HK-2 (cell line): ENCODE data around the gene RAD52.

Experiments
- DNase-seq: peaks from one replicate; pipeline ENCODE4 v3.0.0-alpha.2; 2018; ENCODE audit not compliant: unreplicated experiment

Gene RAD52

DNA sequence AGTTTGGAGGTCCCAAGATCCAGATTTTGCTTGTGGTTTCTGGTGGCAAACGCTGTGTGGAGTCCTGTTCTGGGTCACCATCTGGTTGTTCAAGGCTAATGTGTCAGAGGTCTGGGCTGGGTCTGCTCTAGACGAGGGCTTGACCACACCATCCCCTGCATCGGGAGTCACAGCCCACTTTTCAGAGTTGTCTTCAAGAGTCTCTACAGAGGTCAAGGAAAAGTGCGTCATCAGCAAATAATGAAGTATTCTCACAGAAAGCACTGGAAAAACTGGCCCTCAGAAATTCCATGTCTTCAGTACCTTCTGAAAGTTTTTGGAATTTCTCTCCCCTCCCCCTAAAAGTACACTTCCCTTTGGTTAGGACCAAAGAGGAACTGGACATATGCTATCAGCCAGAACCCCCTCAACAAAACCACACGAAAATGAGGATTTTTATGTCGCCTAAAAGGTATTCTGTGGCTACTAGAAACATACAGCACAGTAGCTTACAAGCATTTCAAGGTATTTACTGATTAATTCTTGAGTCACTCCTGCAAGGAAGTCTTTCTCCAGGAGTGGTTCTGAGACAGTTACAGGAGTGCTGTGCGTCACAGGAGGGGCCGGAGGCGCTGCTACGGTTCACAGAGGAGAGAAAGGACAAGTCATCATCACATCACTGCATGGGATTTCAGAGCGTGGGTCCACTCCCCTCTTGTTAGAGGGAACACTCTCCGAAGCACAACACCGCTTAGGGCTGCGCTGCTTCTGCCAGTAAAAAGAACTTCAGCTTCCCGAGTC lies 35.4 kb downstream of the RAD52 start:
- DNase-seq = peak; percentile 87

DNA sequence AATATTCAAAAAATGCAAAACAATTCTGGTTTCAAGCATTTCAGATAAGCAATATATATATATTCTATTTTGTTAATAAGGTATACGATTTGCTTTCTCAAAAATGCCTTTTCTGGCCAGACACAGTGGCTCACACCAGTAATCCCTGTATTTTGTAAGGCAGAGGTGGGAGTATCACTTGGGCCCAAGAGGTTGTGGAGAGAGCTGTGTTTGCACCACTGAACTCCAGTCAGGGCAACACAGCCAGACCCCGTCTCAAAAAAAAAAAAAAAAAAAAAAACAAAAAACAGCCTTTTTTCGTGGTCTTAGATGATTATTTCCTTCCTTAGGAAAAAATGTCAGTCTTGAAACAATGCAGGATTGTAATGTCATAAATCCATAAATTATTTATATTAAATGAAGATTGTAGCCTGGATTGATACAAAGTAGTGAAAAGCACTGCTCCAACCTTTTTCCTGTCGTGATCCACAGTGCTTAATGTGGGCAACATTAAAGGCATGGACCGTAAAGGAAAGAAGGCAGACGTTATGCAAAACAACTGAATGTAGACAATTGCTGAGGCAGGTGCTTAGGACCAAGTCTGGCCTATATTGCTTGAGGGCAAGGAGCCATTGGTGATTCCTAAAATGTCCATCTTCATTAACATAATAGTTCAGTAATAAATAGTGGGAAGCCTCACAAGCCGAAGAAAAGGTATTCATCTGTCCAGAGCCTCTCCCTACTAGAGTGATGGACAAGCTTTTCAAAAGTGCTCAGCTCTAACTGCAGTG lies 36.8 kb downstream of the RAD52 start:
- DNase-seq = no peak

- no peak for DNase-seq
Measured at GRCh38 chr12:911191-911826, 38.2 kb downstream of the RAD52 start.

GRCh38 chr12:910416-910815 lies 39.1 kb downstream of the RAD52 start:
- DNase-seq = no peak

DNA sequence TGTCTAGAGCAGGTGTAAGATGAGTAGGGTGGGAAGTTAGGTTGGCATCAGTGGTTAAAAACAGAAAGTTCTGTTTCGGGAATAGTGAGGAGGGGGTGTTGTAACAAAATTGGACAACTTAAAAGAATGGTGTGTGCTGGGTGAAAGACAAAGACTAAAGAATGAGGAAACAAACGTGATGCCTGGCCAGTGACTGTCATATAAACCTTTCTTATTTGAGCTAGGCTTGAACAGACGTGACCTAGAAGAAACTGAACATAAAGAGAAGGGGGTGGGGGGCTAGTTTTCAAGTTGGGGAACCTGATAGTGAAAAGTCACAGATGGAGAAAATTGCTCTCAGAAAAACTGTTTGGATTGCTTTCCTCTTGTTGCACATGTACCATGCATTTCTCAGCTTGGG lies 39.6 kb downstream of the RAD52 start:
- no peak for DNase-seq

DNA sequence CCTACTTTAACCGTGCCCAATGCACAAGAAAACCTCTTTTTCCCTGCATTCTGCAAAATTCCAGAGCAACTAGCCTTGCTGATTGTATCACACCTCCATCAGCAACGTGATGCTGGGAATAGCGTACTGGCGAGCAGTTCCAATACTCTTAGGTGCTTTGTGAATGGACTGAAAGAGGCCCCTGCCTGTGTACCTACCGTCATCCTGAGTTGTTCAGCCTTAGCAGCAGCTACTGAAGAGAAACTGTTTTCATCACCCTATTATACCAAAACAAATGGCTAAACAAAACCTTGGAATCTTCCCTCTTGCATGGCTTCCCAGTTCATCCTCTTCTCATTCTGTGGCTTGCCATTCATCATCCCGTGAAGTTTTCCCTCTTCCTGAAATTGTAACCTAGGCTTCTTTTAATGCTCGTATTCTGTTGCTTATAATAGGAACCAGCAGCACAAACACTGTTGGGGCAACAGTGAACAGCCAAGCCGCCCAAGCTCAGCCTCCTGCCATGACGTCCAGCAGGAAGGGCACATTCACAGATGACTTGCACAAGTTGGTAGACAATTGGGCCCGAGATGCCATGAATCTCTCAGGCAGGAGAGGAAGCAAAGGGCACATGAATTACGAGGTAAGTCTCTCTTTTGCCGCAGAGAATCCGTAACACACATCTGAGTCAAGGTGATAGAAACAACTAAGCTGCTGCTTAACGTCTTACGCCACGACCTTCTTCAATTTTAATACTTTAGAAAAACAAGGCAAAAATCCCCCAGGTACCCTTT lies 41.9 kb downstream of the RAD52 start:
- DNase-seq = no peak

GRCh38 chr12:906062-906585 lies 43.4 kb downstream of the RAD52 start:
- no peak for DNase-seq

DNA sequence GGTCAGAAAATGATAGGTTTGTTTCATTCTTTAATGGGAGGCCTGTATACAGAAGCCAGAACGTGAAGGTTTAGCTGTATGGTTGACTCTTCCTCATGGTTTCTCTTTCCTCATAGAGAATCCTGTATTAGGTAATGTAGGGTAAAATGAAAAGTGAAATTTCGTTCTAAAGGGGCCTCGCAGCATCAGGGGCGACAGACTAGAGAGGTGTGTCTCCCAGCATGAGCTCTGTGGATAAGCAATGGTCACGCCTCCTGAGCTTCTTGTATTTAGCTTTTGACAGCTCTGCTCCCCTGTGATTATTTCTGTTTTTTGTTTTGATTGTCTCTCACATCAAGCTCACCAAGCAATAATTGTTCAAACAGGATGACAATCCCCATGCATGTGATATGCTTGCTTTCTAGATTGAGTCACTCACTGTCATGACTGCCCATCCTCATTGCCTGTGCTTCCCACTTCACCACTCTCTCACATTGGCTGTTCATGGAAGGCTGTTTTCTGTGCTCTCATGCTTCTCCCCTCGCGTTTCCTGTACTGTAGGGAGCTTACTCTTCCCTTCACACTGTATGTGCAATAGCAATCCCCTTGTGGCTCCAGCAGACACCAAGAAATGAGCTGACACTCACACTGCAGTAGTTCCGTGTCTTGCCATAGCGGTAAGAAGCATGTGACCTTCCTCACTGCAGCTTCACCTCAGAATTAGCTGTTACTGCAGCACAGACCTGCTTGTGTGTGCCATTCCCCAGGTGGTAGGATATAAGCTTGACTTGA lies 44.0 kb downstream of the RAD52 start:
- no peak for DNase-seq

DNA sequence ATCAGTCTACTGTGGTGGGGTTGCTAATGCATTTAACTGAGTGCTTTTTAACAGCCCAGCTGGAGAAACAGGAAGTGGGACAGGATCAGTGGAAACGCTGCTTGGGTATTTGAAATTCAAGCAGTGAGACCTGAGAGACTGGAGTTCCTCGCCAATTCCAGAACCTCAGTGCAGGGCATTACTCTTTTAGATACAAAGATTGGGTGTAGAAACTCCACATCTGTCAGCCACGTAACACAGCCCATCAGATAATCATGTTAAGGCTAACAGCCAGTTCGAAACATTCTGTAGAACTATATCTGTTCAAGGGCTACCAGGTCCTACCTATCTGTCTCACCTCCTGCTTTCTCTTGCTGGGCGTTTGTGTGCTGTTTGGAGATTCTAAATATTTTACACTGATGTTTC lies 45.5 kb downstream of the RAD52 start:
- no peak for DNase-seq

- no peak for DNase-seq
Measured at GRCh38 chr12:903055-903454, 46.4 kb downstream of the RAD52 start.

GRCh38 chr12:902581-902980 lies 46.9 kb downstream of the RAD52 start:
- DNase-seq = no peak

DNA sequence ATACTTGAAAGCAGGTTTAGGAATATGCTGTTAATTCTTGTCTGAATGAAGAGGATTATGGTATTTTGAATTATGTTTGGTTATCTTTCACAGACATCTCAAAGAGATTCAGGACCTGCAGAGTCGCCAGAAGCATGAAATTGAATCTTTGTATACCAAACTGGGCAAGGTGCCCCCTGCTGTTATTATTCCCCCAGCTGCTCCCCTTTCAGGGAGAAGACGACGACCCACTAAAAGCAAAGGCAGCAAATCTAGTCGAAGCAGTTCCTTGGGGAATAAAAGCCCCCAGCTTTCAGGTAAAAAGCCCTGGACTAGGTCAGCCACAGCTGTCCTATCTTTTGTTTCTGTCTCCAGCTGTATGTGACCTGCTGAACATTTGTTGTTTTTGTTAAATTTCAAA lies 52.1 kb downstream of the RAD52 start:
- DNase-seq = no peak

GRCh38 chr12:896031-896430 lies 53.5 kb downstream of the RAD52 start:
- DNase-seq = no peak

DNA sequence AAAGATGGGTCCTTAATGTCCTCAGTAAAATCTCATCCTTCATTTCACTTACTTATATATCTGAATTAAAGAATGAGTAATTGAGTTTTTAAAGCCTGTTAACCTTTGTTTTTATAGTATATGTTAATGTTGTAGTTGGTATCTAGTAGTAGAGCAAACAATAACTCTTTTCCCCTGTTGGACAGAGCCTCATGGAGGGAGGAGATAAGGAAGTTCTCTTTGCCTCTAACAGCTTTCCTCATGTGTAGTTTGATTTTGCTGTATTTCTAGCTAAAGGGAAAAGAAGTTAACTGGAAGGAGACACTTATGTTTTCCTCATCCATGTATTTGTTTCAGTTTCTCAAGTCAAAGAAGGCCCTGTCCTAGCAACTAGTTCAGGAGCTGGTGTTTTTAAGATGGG lies 55.3 kb downstream of the RAD52 start:
- DNase-seq = no peak

DNA sequence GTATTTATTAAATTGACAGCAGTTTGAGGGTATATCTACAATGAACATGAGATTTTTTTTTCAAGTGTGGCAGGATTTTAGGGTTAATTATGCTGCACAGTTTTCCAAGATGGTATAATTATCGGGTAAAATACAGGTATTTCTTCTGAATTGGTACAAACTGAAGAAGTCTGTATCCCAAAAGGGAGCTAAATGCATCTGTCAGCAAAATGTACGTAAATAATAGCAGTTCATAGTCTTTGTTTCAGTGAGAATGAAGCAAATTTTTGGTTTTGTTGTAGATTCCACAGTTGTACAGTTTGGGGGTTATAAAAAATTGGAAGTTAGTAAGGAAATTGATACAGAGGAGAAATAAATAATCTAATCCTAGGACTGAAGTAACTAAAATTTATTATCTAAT lies 63.3 kb downstream of the RAD52 start:
- DNase-seq = no peak

- no peak for DNase-seq
Measured at GRCh38 chr12:885701-886100, 63.8 kb downstream of the RAD52 start.

DNA sequence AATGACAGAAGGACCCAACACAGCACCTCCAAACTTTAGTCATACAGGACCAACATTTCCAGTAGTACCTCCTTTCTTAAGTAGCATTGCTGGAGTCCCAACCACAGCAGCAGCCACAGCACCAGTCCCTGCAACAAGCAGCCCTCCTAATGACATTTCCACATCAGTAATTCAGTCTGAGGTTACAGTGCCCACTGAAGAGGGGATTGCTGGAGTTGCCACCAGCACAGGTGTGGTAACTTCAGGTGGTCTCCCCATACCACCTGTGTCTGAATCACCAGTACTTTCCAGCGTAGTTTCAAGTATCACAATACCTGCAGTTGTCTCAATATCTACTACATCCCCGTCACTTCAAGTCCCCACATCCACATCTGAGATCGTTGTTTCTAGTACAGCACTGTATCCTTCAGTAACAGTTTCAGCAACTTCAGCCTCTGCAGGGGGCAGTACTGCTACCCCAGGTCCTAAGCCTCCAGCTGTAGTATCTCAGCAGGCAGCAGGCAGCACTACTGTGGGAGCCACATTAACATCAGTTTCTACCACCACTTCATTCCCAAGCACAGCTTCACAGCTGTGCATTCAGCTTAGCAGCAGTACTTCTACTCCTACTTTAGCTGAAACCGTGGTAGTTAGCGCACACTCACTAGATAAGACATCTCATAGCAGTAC lies 64.6 kb downstream of the RAD52 start:
- no peak for DNase-seq

GRCh38 chr12:880656-881055 lies 68.8 kb downstream of the RAD52 start:
- no peak for DNase-seq

DNA sequence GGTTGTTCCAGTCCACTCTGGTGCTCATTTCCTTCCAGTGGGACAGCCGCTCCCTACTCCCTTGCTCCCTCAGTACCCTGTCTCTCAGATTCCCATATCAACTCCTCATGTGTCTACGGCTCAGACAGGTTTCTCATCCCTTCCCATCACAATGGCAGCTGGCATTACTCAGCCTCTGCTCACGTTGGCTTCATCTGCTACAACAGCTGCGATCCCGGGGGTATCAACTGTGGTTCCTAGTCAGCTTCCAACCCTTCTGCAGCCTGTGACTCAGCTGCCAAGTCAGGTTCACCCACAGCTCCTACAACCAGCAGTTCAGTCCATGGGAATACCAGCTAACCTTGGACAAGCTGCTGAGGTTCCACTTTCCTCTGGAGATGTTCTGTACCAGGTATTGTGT lies 69.9 kb downstream of the RAD52 start:
- no peak for DNase-seq

GRCh38 chr12:873954-874353 lies 75.5 kb downstream of the RAD52 start:
- DNase-seq = no peak

- DNase-seq = no peak
Measured at GRCh38 chr12:870378-870777, 79.1 kb downstream of the RAD52 start.
